Measurements from ENCODE around the gene GCH1. TPM values are rescaled to one million over a fixed set of nuclear protein-coding genes. Genes with fewer than 3 reads are reported as not detected.

GCH1 gene
- total RNA-seq, 1 donor: 9.1 TPM

GRCh38 chr14:54829486-54830224 lies 73.0 kb downstream of the GCH1 start:
- no peak overlapping the region for H3K4me3 ChIP-seq (ENCODE audit: low read depth, low read length)
- no peak for DNase-seq (ENCODE audit: low read depth)
- TF ChIP-seq, protein P1, sequence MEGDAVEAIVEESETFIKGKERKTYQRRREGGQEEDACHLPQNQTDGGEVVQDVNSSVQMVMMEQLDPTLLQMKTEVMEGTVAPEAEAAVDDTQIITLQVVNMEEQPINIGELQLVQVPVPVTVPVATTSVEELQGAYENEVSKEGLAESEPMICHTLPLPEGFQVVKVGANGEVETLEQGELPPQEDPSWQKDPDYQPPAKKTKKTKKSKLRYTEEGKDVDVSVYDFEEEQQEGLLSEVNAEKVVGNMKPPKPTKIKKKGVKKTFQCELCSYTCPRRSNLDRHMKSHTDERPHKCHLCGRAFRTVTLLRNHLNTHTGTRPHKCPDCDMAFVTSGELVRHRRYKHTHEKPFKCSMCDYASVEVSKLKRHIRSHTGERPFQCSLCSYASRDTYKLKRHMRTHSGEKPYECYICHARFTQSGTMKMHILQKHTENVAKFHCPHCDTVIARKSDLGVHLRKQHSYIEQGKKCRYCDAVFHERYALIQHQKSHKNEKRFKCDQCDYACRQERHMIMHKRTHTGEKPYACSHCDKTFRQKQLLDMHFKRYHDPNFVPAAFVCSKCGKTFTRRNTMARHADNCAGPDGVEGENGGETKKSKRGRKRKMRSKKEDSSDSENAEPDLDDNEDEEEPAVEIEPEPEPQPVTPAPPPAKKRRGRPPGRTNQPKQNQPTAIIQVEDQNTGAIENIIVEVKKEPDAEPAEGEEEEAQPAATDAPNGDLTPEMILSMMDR (IDR thresholded peaks at IDR 0.05; ENCODE audit: insufficient read depth, low read depth, low read length): no peak

- no peak overlapping the region for H3K4me3 ChIP-seq (ENCODE audit: low read depth, low read length)
- TF ChIP-seq, protein P1 (IDR thresholded peaks at IDR 0.05; ENCODE audit: insufficient read depth, low read depth, low read length): no peak
- no peak for DNase-seq (ENCODE audit: low read depth)
Measured at GRCh38 chr14:54828037-54828436, 74.6 kb downstream of the GCH1 start.

- no peak overlapping the region for H3K4me3 ChIP-seq (ENCODE audit: low read depth, low read length)
- TF ChIP-seq, protein P1 (IDR thresholded peaks at IDR 0.05; ENCODE audit: insufficient read depth, low read depth, low read length): no peak
- no peak for DNase-seq (ENCODE audit: low read depth)
Measured at GRCh38 chr14:54823757-54824549, 78.7 kb downstream of the GCH1 start.

DNA sequence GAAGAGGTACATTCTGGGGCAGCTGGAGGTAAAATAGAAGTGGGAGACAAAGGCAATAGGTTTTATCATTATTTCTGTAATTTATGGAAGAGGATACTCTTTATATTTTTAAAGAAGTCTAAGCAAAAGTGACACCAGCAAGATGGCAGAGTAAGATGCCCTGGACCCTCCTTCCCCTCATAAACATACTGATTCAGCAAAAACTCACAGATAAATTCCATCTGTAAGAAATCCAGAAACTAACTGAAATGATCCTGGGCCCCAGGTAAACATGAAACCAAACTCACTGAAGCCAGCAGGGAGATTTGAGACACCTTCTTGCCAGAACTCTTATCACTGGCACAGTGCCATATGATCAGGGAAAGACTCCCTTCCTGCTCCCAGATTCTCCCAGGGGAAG lies 79.9 kb downstream of the GCH1 start:
- H3K4me3 ChIP-seq (ENCODE audit: low read depth, low read length): no peak overlapping the region
- DNase-seq (ENCODE audit: low read depth): no peak
- TF ChIP-seq, protein P1 (IDR thresholded peaks at IDR 0.05; ENCODE audit: insufficient read depth, low read depth, low read length): no peak

- no peak overlapping the region for H3K4me3 ChIP-seq (ENCODE audit: low read depth, low read length)
- DNase-seq (ENCODE audit: low read depth): peak; percentile 90
- TF ChIP-seq, protein P1 (IDR thresholded peaks at IDR 0.05; ENCODE audit: insufficient read depth, low read depth, low read length): no peak
Measured at GRCh38 chr14:54818201-54819133, 84.2 kb downstream of the GCH1 start.

GRCh38 chr14:54817506-54817905 lies 85.1 kb downstream of the GCH1 start:
- H3K4me3 ChIP-seq (ENCODE audit: low read depth, low read length): no peak overlapping the region
- no peak for DNase-seq (ENCODE audit: low read depth)
- TF ChIP-seq, protein P1 (IDR thresholded peaks at IDR 0.05; ENCODE audit: insufficient read depth, low read depth, low read length): no peak

Measured in fibroblast of villous mesenchyme (primary cell).